ENCODE measurements around the gene PGA5. TPM values are rescaled to one million over a fixed set of nuclear protein-coding genes. Genes with fewer than 3 reads are reported as not detected.
A peak's percentile ranks its signal among the peaks of the same experiment; 100 is the strongest.

PGA5 gene
- total RNA-seq, 4 donors from 2014 or later = 3.6 TPM; not detected in 3

DNA sequence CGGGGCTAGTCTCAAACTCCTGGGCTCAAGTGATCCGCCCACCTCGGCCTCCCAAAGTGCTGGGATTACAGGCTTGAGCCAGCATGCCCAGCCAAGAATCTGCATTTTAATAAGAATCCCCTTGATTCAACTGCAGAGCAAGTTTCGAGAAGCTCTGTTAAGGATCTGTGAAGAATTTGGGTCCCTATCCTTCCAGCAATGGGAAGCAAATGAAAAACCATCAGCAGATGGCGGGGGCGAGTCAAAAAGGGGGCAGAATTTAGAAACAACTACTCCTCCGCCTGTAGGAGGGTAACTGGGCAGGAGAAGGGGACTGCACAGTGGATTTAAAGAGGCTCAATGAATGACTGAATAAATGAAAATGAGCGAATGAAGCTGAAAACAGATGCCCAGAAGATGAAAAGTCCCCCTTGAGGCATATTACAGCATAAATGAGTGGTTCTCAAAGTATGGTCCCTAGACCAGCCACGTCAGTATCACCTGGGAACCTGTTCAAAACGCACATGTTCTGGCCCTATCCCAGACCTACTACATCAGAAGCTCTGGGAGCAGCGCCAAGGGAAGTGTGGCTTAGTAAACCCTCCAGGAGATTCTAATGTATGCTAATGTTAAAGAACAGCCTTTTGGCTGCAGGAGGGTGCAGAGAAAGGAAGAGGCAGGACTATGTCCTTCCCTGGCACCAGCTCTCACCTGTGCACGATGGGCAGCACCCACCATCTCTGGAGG, 39.1 kb downstream of the PGA5 start:
- DNase-seq (ENCODE audit: low spot score in 2 of 2) = no peak
- no peaks in the 10 kb centered on the region for H3K9me3 ChIP-seq
- H3K27ac ChIP-seq = no peak overlapping the region
- TF ChIP-seq POLR2A (IDR thresholded peaks at IDR 0.05) (no peak), EP300 (IDR thresholded peaks at IDR 0.05) (no peak)
- TF ChIP-seq, protein P1, sequence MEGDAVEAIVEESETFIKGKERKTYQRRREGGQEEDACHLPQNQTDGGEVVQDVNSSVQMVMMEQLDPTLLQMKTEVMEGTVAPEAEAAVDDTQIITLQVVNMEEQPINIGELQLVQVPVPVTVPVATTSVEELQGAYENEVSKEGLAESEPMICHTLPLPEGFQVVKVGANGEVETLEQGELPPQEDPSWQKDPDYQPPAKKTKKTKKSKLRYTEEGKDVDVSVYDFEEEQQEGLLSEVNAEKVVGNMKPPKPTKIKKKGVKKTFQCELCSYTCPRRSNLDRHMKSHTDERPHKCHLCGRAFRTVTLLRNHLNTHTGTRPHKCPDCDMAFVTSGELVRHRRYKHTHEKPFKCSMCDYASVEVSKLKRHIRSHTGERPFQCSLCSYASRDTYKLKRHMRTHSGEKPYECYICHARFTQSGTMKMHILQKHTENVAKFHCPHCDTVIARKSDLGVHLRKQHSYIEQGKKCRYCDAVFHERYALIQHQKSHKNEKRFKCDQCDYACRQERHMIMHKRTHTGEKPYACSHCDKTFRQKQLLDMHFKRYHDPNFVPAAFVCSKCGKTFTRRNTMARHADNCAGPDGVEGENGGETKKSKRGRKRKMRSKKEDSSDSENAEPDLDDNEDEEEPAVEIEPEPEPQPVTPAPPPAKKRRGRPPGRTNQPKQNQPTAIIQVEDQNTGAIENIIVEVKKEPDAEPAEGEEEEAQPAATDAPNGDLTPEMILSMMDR (IDR thresholded peaks at IDR 0.05) = no peak
- no peak overlapping the region for H3K4me3 ChIP-seq
- H3K27me3 ChIP-seq = no peaks in the 10 kb centered on the region
- H3K36me3 ChIP-seq = peaks cover 0 to 15% (median 0%) of the 10 kb centered on the region in 3 donors
- H3K4me1 ChIP-seq = peaks cover 0 to 14% (median 0%) of the 10 kb centered on the region in 4 donors
- 83 to 88% methylated on average over 10 to 12 of the region's 12 CpGs for WGBS, 2 donors

DNA sequence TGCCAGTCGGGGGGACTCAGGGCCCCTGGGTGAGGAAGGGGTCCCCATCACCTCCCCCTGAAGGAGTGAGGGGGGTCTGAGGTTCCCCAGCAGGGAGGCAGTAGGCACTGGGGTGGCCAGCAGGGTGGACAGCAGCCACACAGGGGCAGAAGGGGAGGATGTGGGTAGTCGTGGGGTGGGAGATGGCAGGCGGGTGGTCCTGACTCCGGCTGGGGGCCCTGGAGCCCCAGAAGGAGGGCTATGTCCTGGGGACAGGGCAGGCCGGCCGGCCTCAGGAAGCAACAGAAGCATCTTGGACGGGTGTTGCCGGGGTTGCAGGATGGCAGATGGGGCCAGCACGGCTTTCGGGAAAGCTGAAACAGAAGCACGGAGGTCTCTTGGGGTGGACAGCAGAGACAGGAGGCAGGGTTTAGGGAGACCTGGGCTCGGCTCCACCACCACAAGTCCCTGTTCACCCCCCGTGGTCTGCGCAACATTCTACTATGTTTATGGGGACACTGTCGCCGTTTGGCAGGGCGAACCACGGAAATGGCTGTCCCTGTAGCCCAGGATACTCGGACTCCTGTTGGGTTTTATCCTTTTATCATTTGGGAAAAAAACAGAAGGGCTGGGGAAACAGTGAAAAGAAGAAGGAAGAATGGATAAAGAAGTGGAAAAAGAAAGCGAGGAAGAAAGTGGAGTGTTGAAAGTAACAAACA, 40.1 kb downstream of the PGA5 start:
- WGBS, 2 donors = 84% methylated on average over 20 of the region's 20 CpGs
- Histone ChIP-seq H3K27ac (no peak overlapping the region), H3K36me3 (peaks cover 0 to 24% (median 0%) of the 10 kb centered on the region in 3 donors), H3K4me1 (peaks cover 0 to 14% (median 0%) of the 10 kb centered on the region in 4 donors), H3K27me3 (no peaks in the 10 kb centered on the region), H3K4me3 (no peak overlapping the region), H3K9me3 (no peaks in the 10 kb centered on the region)
- DNase-seq (ENCODE audit: low spot score in 2 of 2) = no peak
- TF ChIP-seq, protein P1 (IDR thresholded peaks at IDR 0.05) = no peak
- no peak for TF ChIP-seq POLR2A (IDR thresholded peaks at IDR 0.05)
- no peak for TF ChIP-seq EP300 (IDR thresholded peaks at IDR 0.05)

DNA sequence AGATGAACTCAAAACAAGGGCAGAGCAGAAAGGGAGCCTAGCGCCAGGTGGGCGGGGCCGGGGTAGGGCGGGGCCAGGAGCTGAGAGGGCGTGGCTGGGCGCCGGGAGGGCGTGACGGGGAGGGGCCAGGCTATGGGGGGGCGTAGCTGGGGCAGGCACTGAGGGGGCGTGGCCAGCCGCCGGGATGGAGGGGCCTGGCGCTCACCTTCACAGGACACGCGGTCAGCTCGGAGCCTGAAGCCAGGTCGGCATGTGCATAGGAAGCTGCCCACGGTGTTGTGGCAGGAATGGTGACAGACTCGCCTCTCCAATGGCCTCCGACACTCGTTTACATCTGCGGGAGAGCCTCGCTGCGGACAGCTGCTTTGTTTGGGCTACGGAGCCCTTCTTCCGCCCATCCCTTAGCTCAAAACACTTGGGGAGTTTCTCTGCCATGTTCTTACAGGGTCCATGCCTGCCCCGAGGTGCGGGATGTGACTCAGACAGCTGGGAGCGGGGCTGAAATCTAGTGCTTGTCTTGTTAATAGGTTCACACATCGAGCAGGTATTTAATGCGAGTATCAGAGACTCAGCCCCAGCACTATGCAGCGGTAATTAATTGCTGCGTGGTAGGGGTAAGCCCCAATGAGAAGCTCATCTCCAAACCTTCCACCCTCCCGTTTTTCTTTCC, 40.7 kb downstream of the PGA5 start:
- Histone ChIP-seq H3K27ac (no peak overlapping the region), H3K27me3 (no peaks in the 10 kb centered on the region), H3K36me3 (peaks cover 0 to 28% (median 0%) of the 10 kb centered on the region in 3 donors), H3K9me3 (no peaks in the 10 kb centered on the region), H3K4me3 (peak overlapping the region in 1 of 4 donors; percentile 14), H3K4me1 (peaks cover 0 to 14% (median 0%) of the 10 kb centered on the region in 4 donors)
- DNase-seq (ENCODE audit: low spot score in 2 of 2) = peak in 1 of 2 donors; percentile 15
- 41 to 48% methylated on average over 27 to 34 of the region's 35 CpGs for WGBS, 2 donors
- no peak for TF ChIP-seq POLR2A (IDR thresholded peaks at IDR 0.05)
- TF ChIP-seq, protein P1 (IDR thresholded peaks at IDR 0.05) = no peak
- no peak for TF ChIP-seq EP300 (IDR thresholded peaks at IDR 0.05)

DNA sequence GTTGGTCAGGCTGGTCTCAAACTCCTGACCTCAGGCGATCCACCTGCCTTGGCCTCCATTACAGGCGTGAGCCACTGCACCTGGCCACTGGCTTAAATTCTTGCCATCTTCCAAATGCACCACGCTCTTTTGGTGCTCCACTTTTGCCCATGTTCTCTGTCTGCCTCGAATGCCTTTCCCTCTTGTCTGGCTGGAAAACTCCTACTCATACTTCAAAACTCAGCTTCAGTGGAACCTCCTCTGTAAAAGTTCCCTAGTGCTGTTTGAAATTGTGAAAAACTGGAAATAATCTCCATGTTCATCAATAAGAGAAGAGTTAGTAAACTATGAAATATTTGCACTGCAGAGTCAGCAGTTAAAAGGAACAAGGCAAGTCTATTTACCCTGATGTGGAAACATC, 42.6 kb downstream of the PGA5 start:
- Histone ChIP-seq H3K36me3 (peaks cover 0 to 28% (median 0%) of the 10 kb centered on the region in 3 donors), H3K27me3 (no peaks in the 10 kb centered on the region), H3K27ac (no peak overlapping the region), H3K4me3 (no peak overlapping the region), H3K4me1 (peaks cover 0 to 14% (median 0%) of the 10 kb centered on the region in 4 donors), H3K9me3 (no peaks in the 10 kb centered on the region)
- TF ChIP-seq POLR2A (IDR thresholded peaks at IDR 0.05) = no peak
- TF ChIP-seq, protein P1 (IDR thresholded peaks at IDR 0.05) = no peak
- TF ChIP-seq EP300 (IDR thresholded peaks at IDR 0.05) = no peak
- WGBS, 2 donors = 97 to 99% methylated on average over 4 of the region's 4 CpGs
- DNase-seq (ENCODE audit: low spot score in 2 of 2) = no peak

All from tibial nerve (tissue), 4 donors.